Activated CD4-positive, alpha-beta memory T cell treated with anti-CD3 and anti-CD28 coated beads for 36 hours (primary cell): ENCODE data around the gene SHKBP1. TPM values are rescaled to one million over a fixed set of nuclear protein-coding genes. Genes with fewer than 3 reads are reported as not detected.
"Not testable (repeated sequence)": the region's sequence is repeated elsewhere in the genome, so short reads cannot be mapped to it uniquely, and the experiment has no call there.

ENCODE experiments used
- CTCF ChIA-PET: fragments of 350-600 bp; sonication (Branson Sonifier 250); formaldehyde crosslinking; loops from one replicate; lab custom pipeline; 2021; ENCODE audit warnings: antibody characterized with exemption, inconsistent platforms; lab: Charles Lee
- POLR2A ChIA-PET: fragments of 350-600 bp; sonication (Branson Sonifier 250); formaldehyde crosslinking; loops from one replicate; lab custom pipeline; 2021; ENCODE audit warnings: antibody characterized with exemption; lab: Charles Lee
- DNase-seq: peaks from one replicate; pipeline ENCODE4 v3.0.0-alpha.2; 2020
- H3K27ac Mint-ChIP-seq: one replicate; pipeline ENCODE4 v1.8.0; 2021; ENCODE audit warnings: mixed read lengths
- H3K27me3 Mint-ChIP-seq: one replicate; pipeline ENCODE4 v1.8.0; 2021; ENCODE audit warnings: mixed read lengths
- H3K36me3 Mint-ChIP-seq: one replicate; pipeline ENCODE4 v1.8.0; 2021; ENCODE audit warnings: mixed read lengths
- H3K4me1 Mint-ChIP-seq: one replicate; pipeline ENCODE4 v1.8.0; 2021; ENCODE audit warnings: low read depth, mixed read lengths
- H3K4me3 Mint-ChIP-seq: one replicate; pipeline ENCODE4 v1.8.0; 2021; ENCODE audit warnings: mild to moderate bottlenecking, mixed read lengths
- H3K9me3 Mint-ChIP-seq: one replicate; pipeline ENCODE4 v1.8.0; 2021; ENCODE audit warnings: mixed read lengths
- intact Hi-C: fragments of 100-400 bp; cut with micrococcal nuclease; formaldehyde crosslinking; loops from one replicate; pipeline ENCODE4 v1.15.1; 2023
- total RNA-seq, 2 experiments: library from RNA; stranded (reverse); gene quantifications; one replicate each; pipeline ENCODE4 v1.2.3, GENCODE V29; 2021

Gene SHKBP1
- total RNA-seq, 2 experiments from 2014 or later: 112 to 126 TPM

GRCh38 chr19:40623403-40624251 is 47.0 kb downstream of the SHKBP1 start:
- Mint-ChIP-seq H3K9me3 (no peaks in the 10 kb centered on the region), H3K36me3 (peaks cover 52% of the 10 kb centered on the region), H3K4me1 (peaks cover 13% of the 10 kb centered on the region), H3K27ac (no peak overlapping the region), H3K4me3 (no peak overlapping the region), H3K27me3 (no peaks in the 10 kb centered on the region)
- CTCF ChIA-PET: interaction anchor here (8.2 kb wide), 1 partner anchor 11 kb away, joined by 83 read pairs; no protein-coding TSS in a partner anchor
- intact Hi-C loops: no loop called here
- peak; percentile 35 for DNase-seq
- POLR2A ChIA-PET: interaction anchor here (0.8 to 1.2 kb wide), 2 partner anchors 8 to 14 kb away, joined by 3 read pairs; no protein-coding TSS in a partner anchor

GRCh38 chr19:40624369-40625153 is 47.9 kb downstream of the SHKBP1 start:
- H3K27me3 Mint-ChIP-seq, H3K4me1 Mint-ChIP-seq, intact Hi-C loops, H3K4me3 Mint-ChIP-seq, H3K9me3 Mint-ChIP-seq, H3K27ac Mint-ChIP-seq, DNase-seq: not testable (repeated sequence)
- H3K36me3 Mint-ChIP-seq: peaks cover 47% of the 10 kb centered on the region
- ChIA-PET POLR2A (interaction anchor here (0.7 to 1.2 kb wide), 3 partner anchors 9 to 15 kb away, joined by 3 read pairs; no protein-coding TSS in a partner anchor), CTCF (interaction anchor here (8.2 kb wide), 1 partner anchor 10 kb away, joined by 83 read pairs; no protein-coding TSS in a partner anchor)

- CTCF ChIA-PET: interaction anchor here (8.2 kb wide), 1 partner anchor 9 kb away, joined by 83 read pairs; no protein-coding TSS in a partner anchor
- peaks cover 46% of the 10 kb centered on the region for H3K36me3 Mint-ChIP-seq
Measured at GRCh38 chr19:40625406-40626120, 48.9 kb downstream of the SHKBP1 start.

GRCh38 chr19:40626918-40627317 is 50.2 kb downstream of the SHKBP1 start:
- peaks cover 2% of the 10 kb centered on the region for H3K4me1 Mint-ChIP-seq
- POLR2A ChIA-PET: no interaction called here
- no peak for DNase-seq

More at GRCh38 chr19:40625406-40626120, 48.9 kb downstream of the SHKBP1 start:
- POLR2A ChIA-PET: interaction anchor here (0.7 kb wide), 1 partner anchor 10 kb away, joined by 3 read pairs; no protein-coding TSS in a partner anchor
- H3K4me3 Mint-ChIP-seq: no peak overlapping the region
- peak overlapping the region; percentile 24 for H3K27ac Mint-ChIP-seq
- no peak for DNase-seq
- intact Hi-C loops: no loop called here
- peaks cover 7% of the 10 kb centered on the region for H3K4me1 Mint-ChIP-seq
- no peaks in the 10 kb centered on the region for H3K27me3 Mint-ChIP-seq
- no peaks in the 10 kb centered on the region for H3K9me3 Mint-ChIP-seq

GRCh38 chr19:40627486-40628279 is 51.0 kb downstream of the SHKBP1 start:
- no peak overlapping the region for H3K4me3 Mint-ChIP-seq
- intact Hi-C loops: no loop called here
- peaks cover 2% of the 10 kb centered on the region for H3K4me1 Mint-ChIP-seq
- no peaks in the 10 kb centered on the region for H3K27me3 Mint-ChIP-seq
- CTCF ChIA-PET: interaction anchor here (0.5 kb wide), 1 partner anchor 1167 kb away, joined by 3 read pairs; no protein-coding TSS in a partner anchor
- no peak overlapping the region for H3K27ac Mint-ChIP-seq
- no peaks in the 10 kb centered on the region for H3K9me3 Mint-ChIP-seq
- peaks cover 35% of the 10 kb centered on the region for H3K36me3 Mint-ChIP-seq
- POLR2A ChIA-PET: no interaction called here
- no peak for DNase-seq

More at GRCh38 chr19:40626918-40627317, 50.2 kb downstream of the SHKBP1 start:
- no peaks in the 10 kb centered on the region for H3K9me3 Mint-ChIP-seq
- CTCF ChIA-PET: no interaction called here
- no peaks in the 10 kb centered on the region for H3K27me3 Mint-ChIP-seq
- no peak overlapping the region for H3K27ac Mint-ChIP-seq
- H3K4me3 Mint-ChIP-seq: no peak overlapping the region
- intact Hi-C loops: no loop called here
- peaks cover 37% of the 10 kb centered on the region for H3K36me3 Mint-ChIP-seq

GRCh38 chr19:40629346-40629745 is 52.7 kb downstream of the SHKBP1 start:
- ChIA-PET POLR2A (no interaction called here), CTCF (no interaction called here)
- DNase-seq: no peak
- Mint-ChIP-seq H3K27me3 (no peaks in the 10 kb centered on the region), H3K9me3 (no peaks in the 10 kb centered on the region), H3K27ac (no peak overlapping the region), H3K4me1 (peaks cover 3% of the 10 kb centered on the region), H3K4me3 (no peak overlapping the region), H3K36me3 (peaks cover 29% of the 10 kb centered on the region)
- intact Hi-C loops: no loop called here

- DNase-seq: no peak
- Mint-ChIP-seq H3K9me3 (no peaks in the 10 kb centered on the region), H3K27ac (no peak overlapping the region), H3K4me3 (no peak overlapping the region), H3K27me3 (peaks cover 4% of the 10 kb centered on the region), H3K4me1 (peaks cover 7% of the 10 kb centered on the region), H3K36me3 (peaks cover 21% of the 10 kb centered on the region)
- intact Hi-C loops: no loop called here
- CTCF ChIA-PET: interaction anchor here (0.7 to 1.5 kb wide), 4 partner anchors 32 to 1152 kb away, joined by 4 to 5 read pairs (median 4); no protein-coding TSS in a partner anchor
- POLR2A ChIA-PET: interaction anchor here (1.4 kb wide), 1 partner anchor 14 kb away, joined by 3 read pairs; no protein-coding TSS in a partner anchor
Measured at GRCh38 chr19:40630571-40631160, 54.0 kb downstream of the SHKBP1 start.

- no peaks in the 10 kb centered on the region for H3K9me3 Mint-ChIP-seq
- DNase-seq: no peak
- no peak overlapping the region for H3K4me3 Mint-ChIP-seq
- intact Hi-C loops: no loop called here
- H3K4me1 Mint-ChIP-seq: peaks cover 7% of the 10 kb centered on the region
- POLR2A ChIA-PET: no interaction called here
- peaks cover 9% of the 10 kb centered on the region for H3K36me3 Mint-ChIP-seq
- H3K27me3 Mint-ChIP-seq: peaks cover 5% of the 10 kb centered on the region
- H3K27ac Mint-ChIP-seq: no peak overlapping the region
- CTCF ChIA-PET: interaction anchor here (2.9 to 4.5 kb wide), 4 partner anchors 11 to 168 kb away, joined by 21 to 83 read pairs (median 33); partner anchors contain the start of gene BLVRB
Measured at GRCh38 chr19:40632311-40633036, 55.8 kb downstream of the SHKBP1 start.

- Mint-ChIP-seq H3K9me3 (no peaks in the 10 kb centered on the region), H3K4me3 (no peak overlapping the region), H3K27ac (no peak overlapping the region), H3K36me3 (peaks cover 7% of the 10 kb centered on the region), H3K27me3 (peaks cover 5% of the 10 kb centered on the region), H3K4me1 (peaks cover 7% of the 10 kb centered on the region)
- POLR2A ChIA-PET: no interaction called here
- CTCF ChIA-PET: interaction anchor here (2.4 to 4.5 kb wide), 8 partner anchors 12 to 212 kb away, joined by 13 to 83 read pairs (median 26); partner anchors contain the start of gene BLVRB
- DNase-seq: no peak
- intact Hi-C loops: no loop called here
Measured at GRCh38 chr19:40633207-40633606, 56.5 kb downstream of the SHKBP1 start.

- CTCF ChIA-PET: no interaction called here
- intact Hi-C loops: no loop called here
Measured at GRCh38 chr19:40638327-40638726, 61.7 kb downstream of the SHKBP1 start.

More at GRCh38 chr19:40638327-40638726, 61.7 kb downstream of the SHKBP1 start:
- no peaks in the 10 kb centered on the region for H3K9me3 Mint-ChIP-seq
- no peak for DNase-seq
- POLR2A ChIA-PET: interaction anchor here (0.6 kb wide), 1 partner anchor 115 kb away, joined by 3 read pairs; no protein-coding TSS in a partner anchor
- no peaks in the 10 kb centered on the region for H3K36me3 Mint-ChIP-seq
- H3K4me3 Mint-ChIP-seq: no peak overlapping the region
- peaks cover 5% of the 10 kb centered on the region for H3K27me3 Mint-ChIP-seq
- no peak overlapping the region for H3K27ac Mint-ChIP-seq
- peaks cover 4% of the 10 kb centered on the region for H3K4me1 Mint-ChIP-seq
